ENCODE results near the gene PSMA5. TPM values are rescaled to one million over a fixed set of nuclear protein-coding genes. Genes with fewer than 3 reads are reported as not detected.

PSMA5 gene
- total RNA-seq, 1 experiment from 2014 or later = 82.3 TPM

DNA sequence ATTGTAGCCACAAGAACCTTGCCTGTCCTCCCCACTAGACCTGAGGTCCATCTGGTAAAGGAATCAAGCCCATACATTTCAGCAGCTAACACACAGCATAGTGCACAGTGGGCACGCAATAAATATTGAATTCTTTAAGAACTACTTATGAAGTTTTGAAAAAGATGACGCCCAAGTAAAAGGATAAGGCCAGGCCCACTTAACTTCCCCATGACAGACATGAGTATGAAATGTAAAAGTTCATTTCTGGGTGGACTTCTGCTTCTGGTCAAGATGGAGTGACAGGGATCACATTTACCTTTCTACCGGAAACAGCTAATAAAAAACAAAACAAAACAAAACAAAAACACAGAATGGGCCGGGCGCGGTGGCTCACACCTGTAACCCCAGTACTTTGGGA, 54.0 kb downstream of the PSMA5 start:
- 0 out of 2 replicates have a peak, but pooled peaks cover 3% of the 10 kb centered on the region for H3K9me3 ChIP-seq (replicated peaks)
- DNase-seq = no peak
- no peak overlapping the region for H3K4me3 ChIP-seq
- H3K4me1 ChIP-seq = peaks cover 23% of the 10 kb centered on the region
- H3K27me3 ChIP-seq = no peaks in the 10 kb centered on the region
- no peaks in the 10 kb centered on the region; the same call in 1 of the 2 replicates for H3K36me3 ChIP-seq
- H3K27ac ChIP-seq = no peak overlapping the region

DNA sequence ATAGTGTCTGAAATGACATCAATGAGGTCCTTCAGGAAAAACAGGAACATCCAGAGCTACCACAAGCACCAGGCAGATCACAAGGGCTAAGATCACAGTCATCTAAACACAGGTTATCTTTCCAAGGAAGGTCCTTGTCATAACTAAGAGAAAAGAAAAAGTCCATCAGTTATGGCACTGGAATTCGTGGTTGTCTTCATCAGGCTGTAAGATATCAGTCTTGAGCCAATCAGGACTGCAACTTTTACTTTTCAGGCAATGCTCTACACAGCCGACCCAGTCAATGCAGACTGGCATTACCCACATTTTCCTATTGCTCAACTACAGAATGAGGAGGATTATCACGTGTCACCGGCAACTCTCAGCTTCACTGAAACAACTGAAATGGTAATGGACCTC, 54.9 kb downstream of the PSMA5 start:
- Histone ChIP-seq H3K9me3 (replicated peaks) (0 out of 2 replicates have a peak, but pooled peaks cover 3% of the 10 kb centered on the region), H3K4me1 (peaks cover 23% of the 10 kb centered on the region), H3K27me3 (no peaks in the 10 kb centered on the region), H3K27ac (peak overlapping the region; percentile 13; the same call in 1 of the 2 replicates), H3K36me3 (no peaks in the 10 kb centered on the region; the same call in 1 of the 2 replicates), H3K4me3 (no peak overlapping the region)
- DNase-seq = no peak

DNA sequence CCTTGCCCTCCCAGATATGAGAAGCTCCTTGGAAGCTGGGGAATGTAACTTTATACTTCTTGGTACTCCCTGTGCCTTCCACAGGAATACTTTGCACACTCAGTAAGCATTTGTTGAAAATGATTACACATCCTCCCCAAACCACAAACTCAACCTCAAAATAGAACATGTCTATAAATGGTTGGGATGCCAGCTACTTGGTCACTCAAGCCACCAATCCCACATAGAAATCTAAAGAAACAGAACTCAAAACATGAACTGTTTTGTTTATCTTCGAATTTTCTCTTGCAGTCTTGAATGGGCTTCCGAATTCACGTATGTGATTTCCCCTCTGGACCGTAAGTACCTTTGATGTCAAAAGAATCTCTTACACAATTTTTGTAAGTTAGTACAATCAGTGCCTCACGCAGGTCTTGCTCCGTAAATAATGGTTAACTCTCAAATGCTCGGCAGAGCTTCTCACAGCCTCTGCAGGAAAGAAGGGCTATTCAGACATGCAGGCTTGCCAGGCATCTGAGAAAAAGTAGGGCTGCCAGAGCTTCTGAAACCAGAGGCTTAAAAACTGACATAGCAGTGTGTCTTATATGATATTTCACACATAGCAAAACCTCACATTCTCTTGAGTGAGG, 55.4 kb downstream of the PSMA5 start:
- DNase-seq = peak in 1 of 2 experiments; percentile 53
- Histone ChIP-seq H3K4me3 (no peak overlapping the region), H3K36me3 (peaks cover 2% of the 10 kb centered on the region; the same call in 1 of the 2 replicates), H3K4me1 (peaks cover 23% of the 10 kb centered on the region), H3K9me3 (replicated peaks) (0 out of 2 replicates have a peak, but pooled peaks cover 3% of the 10 kb centered on the region), H3K27ac (peak overlapping the region; percentile 13; the same call in 1 of the 2 replicates), H3K27me3 (no peaks in the 10 kb centered on the region)

DNA sequence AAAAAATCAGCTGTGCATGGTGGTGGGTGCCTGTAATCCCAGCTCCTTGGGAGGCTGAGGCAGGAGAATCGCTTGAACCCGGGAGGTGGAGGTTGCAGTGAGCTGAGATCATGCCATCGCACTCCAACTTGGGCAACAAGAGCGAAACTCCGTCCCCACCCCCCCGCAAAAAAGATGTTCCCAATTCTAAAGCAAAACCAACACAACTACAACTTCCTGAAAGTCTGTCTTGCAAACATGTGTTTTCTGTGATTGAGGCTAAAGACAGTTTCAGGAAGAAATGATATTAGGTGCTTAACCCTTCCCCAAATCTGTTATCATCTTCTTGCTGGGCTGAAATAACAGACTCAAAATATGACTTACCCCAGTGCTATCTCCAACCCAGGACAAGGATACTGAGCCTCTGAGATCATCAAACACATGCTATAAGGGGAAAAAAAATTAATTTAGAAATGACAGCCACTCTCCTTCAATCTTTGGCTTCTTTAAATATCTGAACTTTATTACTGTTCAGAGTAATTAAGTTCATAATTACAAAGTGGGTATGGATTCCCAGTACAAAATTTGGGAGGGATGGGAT, 57.0 kb downstream of the PSMA5 start:
- H3K4me1 ChIP-seq = peaks cover 23% of the 10 kb centered on the region
- H3K9me3 ChIP-seq (replicated peaks) = no peaks in the 10 kb centered on the region
- DNase-seq = no peak
- H3K4me3 ChIP-seq = no peak overlapping the region
- no peak overlapping the region for H3K27ac ChIP-seq
- peaks cover 2% of the 10 kb centered on the region; the same call in 1 of the 2 replicates for H3K36me3 ChIP-seq
- no peaks in the 10 kb centered on the region for H3K27me3 ChIP-seq

DNA sequence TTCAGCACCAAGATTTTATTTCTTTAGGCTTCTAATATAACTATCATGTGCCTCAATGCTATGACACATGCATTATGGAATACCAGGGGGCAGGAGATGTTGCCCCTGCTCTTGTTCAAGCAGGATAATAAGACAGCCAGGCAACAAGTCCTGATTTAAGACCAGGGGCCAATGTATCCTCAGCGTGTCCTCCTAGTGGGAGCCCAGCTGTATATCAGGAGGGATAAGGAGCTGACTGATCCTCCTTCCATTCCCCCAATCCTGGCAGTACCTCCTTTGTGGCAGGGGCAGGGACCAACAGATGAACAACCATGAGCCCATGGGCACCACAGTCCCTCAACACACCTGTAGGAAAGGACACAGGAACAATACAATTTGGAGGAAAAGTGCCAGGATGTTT, 57.8 kb downstream of the PSMA5 start:
- DNase-seq = no peak

DNA sequence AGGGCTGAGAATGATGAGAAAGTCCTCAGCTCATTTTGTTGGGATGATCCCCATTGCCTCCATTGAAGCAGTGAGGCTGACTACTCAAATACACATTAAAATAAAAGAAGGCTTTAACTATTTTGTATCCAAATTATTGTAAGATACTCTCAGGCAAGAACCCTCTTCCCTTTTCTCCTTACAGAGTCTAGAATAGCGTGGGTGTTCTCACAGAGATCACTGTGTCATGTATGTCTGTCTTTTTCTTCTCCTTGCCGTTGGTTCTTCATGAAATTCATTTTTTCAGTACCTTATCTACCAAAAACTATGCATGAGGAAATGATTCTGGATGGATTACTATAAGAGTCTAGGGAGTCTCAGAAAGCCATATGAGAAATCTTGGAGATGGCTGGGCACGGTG, 58.6 kb downstream of the PSMA5 start:
- Histone ChIP-seq H3K4me1 (peaks cover 23% of the 10 kb centered on the region), H3K27me3 (no peaks in the 10 kb centered on the region), H3K27ac (no peak overlapping the region), H3K9me3 (replicated peaks) (no peaks in the 10 kb centered on the region), H3K36me3 (peaks cover 2% of the 10 kb centered on the region; the same call in 1 of the 2 replicates), H3K4me3 (no peak overlapping the region)
- no peak for DNase-seq

More for the DNA sequence above, 57.8 kb downstream of the PSMA5 start:
- Histone ChIP-seq H3K9me3 (replicated peaks) (no peaks in the 10 kb centered on the region), H3K36me3 (peaks cover 2% of the 10 kb centered on the region; the same call in 1 of the 2 replicates), H3K4me3 (no peak overlapping the region), H3K27ac (no peak overlapping the region), H3K4me1 (peaks cover 23% of the 10 kb centered on the region), H3K27me3 (no peaks in the 10 kb centered on the region)

DNA sequence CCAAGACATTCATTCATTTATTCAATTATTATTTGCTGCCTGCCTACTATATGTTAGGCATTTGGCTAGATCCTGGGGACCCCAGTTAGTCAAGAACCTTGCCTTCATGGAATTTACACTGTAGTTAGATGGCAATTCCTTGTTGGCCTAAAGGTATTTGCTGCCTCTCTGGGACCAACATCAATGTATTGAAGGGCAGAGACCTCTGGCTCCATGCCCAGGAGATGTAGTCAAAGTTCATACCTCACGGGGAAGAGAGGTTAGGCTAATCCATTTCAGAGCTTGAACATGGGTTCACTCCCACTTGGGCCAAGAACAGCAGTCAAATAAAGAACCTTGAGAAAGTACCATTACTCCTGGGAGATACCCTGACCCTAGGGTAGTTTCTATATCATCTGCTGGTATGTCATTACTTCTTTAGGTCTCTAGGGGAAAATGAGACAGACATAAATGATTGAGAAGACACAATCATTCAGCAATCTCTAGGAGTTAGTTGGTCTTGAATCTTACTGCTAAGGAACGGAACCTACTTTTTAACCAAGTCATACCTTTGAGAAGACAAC, 60.5 kb downstream of the PSMA5 start:
- Histone ChIP-seq H3K4me3 (no peak overlapping the region), H3K9me3 (replicated peaks) (no peaks in the 10 kb centered on the region), H3K27me3 (no peaks in the 10 kb centered on the region), H3K36me3 (peaks cover 2% of the 10 kb centered on the region; the same call in 1 of the 2 replicates), H3K4me1 (peaks cover 15% of the 10 kb centered on the region), H3K27ac (no peak overlapping the region)
- DNase-seq = no peak

DNA sequence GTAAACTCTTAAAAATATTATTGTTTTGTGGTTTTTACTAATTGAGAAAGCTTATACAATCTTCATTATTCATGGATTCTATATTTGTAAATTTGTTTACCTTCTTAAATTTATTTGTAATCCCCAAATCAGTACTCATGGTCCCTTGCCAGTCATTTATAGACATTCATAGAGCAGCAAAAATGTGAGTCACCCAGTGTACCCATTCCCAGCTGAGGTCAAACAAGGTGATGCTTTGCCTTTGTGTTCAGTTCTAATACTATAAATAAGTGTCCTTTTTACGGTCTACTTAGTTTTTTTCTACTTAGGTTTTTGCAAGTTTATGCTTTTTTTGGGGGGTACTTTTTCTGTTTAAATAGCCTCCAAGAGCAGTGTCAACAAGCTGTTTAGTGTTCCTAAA, 64.6 kb downstream of the PSMA5 start:
- no peak overlapping the region for H3K27ac ChIP-seq
- 0 out of 2 replicates have a peak, but pooled peaks cover 4% of the 10 kb centered on the region for H3K4me1 ChIP-seq
- DNase-seq = no peak
- peaks cover 2% of the 10 kb centered on the region; the same call in 1 of the 2 replicates for H3K36me3 ChIP-seq
- no peaks in the 10 kb centered on the region for H3K9me3 ChIP-seq (replicated peaks)
- no peak overlapping the region for H3K4me3 ChIP-seq
- H3K27me3 ChIP-seq = no peaks in the 10 kb centered on the region

DNA sequence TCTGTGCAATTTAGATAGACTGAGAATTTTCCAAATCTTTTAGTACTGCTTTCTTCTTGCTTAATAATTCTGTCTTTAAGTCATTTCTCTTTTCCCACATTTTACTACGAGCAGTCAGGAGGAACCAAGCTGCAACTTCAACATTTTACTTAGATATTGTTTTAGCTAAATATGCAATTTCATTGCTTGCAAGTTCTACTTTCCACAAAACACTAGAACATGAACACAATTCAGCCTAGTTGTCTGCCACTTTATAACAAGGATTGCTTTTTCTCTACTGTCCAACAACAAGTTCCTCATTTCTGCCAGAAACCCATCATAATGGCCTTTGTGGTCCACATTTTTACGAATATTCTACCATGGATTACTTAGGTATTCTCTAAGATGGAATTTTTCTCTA, 65.2 kb downstream of the PSMA5 start:
- no peak for DNase-seq
- H3K4me3 ChIP-seq = no peak overlapping the region
- no peak overlapping the region for H3K27ac ChIP-seq
- H3K9me3 ChIP-seq (replicated peaks) = no peaks in the 10 kb centered on the region
- H3K4me1 ChIP-seq = 0 out of 2 replicates have a peak, but pooled peaks cover 4% of the 10 kb centered on the region
- H3K27me3 ChIP-seq = no peaks in the 10 kb centered on the region
- H3K36me3 ChIP-seq = peaks cover 1% of the 10 kb centered on the region; the same call in 1 of the 2 replicates

DNA sequence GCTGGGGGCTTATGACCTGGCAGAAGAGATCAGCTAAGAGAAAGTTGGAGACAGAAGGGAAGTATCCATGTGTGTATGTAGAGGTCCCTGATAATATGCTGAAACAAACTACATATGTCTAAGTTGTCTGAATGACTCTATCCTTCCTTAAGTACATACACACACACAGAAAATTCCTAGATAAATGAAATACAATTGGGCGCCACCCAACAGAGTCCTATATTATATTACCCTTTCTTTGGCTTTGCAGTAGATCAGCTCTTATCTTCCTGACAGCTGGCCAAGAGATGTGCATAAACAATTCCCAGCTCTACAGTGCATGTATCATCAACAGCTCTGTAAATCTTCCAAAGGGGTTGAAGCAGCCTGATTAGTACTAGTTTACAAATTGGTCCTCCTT, 68.6 kb downstream of the PSMA5 start:
- DNase-seq = no peak
- H3K4me3 ChIP-seq = no peak overlapping the region
- no peak overlapping the region for H3K27ac ChIP-seq

DNA sequence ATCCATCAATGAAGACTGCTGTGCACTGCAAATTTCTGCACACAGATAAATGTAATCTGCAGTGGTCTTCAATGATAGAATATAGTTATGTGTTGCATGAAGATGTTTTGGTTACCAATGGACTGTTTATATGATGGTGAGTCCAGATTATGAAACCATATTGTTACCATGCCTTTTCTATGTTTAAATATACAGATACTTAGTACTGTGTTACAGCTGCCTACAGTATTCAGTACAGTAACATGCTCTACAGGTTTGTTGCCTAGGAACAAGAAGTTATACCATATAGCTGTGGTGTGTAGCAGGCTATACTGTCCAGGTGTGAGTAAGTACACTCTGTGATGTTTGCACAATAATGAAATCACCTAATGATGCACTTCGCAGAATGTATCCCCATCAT, 69.3 kb downstream of the PSMA5 start:
- Histone ChIP-seq H3K4me3 (no peak overlapping the region), H3K27me3 (no peaks in the 10 kb centered on the region), H3K27ac (no peak overlapping the region), H3K9me3 (replicated peaks) (no peaks in the 10 kb centered on the region), H3K4me1 (0 out of 2 replicates have a peak, but pooled peaks cover 4% of the 10 kb centered on the region), H3K36me3 (no peaks in the 10 kb centered on the region)
- DNase-seq = no peak

More for the DNA sequence above, 68.6 kb downstream of the PSMA5 start:
- Histone ChIP-seq H3K9me3 (replicated peaks) (no peaks in the 10 kb centered on the region), H3K36me3 (no peaks in the 10 kb centered on the region), H3K4me1 (0 out of 2 replicates have a peak, but pooled peaks cover 4% of the 10 kb centered on the region), H3K27me3 (no peaks in the 10 kb centered on the region)

DNA sequence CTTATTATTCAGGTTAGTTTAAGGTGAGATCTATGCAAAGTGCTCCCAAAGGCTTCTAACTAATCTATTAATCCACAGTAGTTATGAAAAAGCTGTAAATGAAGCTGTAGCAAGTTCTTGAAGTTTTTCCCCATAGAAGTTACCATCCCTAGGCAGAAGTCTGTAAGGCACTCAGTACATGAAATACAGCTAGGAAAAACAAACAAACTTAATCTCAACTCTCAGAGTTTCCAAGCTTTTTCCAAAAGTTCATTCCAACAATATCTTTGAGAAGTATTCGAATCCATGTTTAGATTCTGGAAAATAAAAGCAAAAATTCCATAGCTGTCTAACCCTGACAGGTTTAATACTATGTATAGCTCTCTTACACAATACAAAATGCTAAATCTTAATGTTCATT, 69.7 kb downstream of the PSMA5 start:
- H3K36me3 ChIP-seq = no peaks in the 10 kb centered on the region
- 0 out of 2 replicates have a peak, but pooled peaks cover under 1% of the 10 kb centered on the region for H3K4me1 ChIP-seq
- DNase-seq = no peak

DNA sequence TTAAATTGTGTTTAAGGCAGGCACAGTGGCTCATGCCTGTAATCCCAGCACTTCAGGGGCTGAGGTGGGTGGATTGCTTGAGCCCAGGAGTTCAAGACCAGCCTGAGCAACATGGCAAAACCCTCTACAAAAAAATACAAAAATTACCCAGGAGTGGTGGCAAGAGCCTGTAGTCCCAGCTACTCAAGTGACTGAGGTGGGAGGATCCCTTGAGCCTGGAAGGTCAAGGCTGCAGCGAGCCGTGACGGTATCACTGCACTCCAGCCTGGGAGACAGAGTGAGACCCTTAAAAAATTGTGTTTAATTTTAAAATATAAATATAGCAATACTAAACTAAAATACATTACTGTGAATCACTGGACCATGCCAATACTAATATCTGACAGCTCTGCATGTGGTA, 71.3 kb downstream of the PSMA5 start:
- no peak for DNase-seq
- H3K36me3 ChIP-seq = peaks cover 4% of the 10 kb centered on the region; the same call in 1 of the 2 replicates

More for the DNA sequence above, 69.7 kb downstream of the PSMA5 start:
- H3K27ac ChIP-seq = no peak overlapping the region
- H3K4me3 ChIP-seq = no peak overlapping the region
- no peaks in the 10 kb centered on the region for H3K27me3 ChIP-seq
- H3K9me3 ChIP-seq (replicated peaks) = no peaks in the 10 kb centered on the region

DNA sequence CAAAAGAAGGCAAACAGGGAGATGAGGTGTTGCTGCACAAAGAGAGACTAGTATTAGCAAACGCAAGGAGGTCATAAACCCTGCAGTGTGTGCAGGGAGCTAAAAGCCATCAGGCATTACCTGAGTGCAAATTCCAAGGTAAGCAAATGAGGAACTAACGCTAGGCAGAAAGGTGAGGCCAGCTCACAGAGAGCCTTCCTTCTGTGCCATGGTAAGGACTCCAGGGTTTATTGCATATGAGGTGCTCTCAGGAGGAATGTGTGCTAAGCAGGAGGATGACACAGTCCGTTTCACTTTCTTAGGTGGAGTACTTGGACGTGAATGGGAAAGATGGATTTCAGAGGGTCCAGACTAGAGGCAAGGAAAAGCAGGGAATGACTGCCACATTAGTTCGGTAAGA, 74.8 kb downstream of the PSMA5 start:
- H3K27ac ChIP-seq = no peak overlapping the region
- H3K27me3 ChIP-seq = no peaks in the 10 kb centered on the region
- no peaks in the 10 kb centered on the region for H3K4me1 ChIP-seq
- no peak overlapping the region for H3K4me3 ChIP-seq
- H3K36me3 ChIP-seq = peaks cover 15% of the 10 kb centered on the region
- no peaks in the 10 kb centered on the region for H3K9me3 ChIP-seq (replicated peaks)
- DNase-seq = no peak

More for the DNA sequence above, 71.3 kb downstream of the PSMA5 start:
- Histone ChIP-seq H3K27ac (no peak overlapping the region), H3K27me3 (no peaks in the 10 kb centered on the region), H3K4me1 (no peaks in the 10 kb centered on the region), H3K4me3 (no peak overlapping the region), H3K9me3 (replicated peaks) (no peaks in the 10 kb centered on the region)

DNA sequence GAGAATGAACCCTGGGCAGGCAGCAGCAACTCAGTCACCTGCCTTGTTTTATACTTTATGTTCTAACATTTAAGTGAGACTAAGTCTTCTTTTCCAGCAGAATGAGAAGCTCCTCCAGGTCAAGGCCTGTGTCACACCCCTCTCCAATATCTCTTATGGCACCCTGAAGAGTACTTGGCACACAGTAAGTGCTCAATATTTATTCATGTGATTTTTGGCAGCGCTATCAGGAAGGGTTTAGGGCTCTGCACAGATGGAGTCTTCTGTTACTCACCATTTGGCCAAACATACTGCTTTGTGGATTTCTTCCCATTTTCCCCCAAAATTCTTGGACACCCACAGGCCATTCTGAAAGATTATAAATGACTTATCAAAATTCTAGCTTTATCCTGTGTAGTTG, 75.6 kb downstream of the PSMA5 start:
- no peaks in the 10 kb centered on the region for H3K4me1 ChIP-seq
- H3K27me3 ChIP-seq = no peaks in the 10 kb centered on the region
- no peak for DNase-seq
- H3K36me3 ChIP-seq = peaks cover 15% of the 10 kb centered on the region
- no peaks in the 10 kb centered on the region for H3K9me3 ChIP-seq (replicated peaks)
- no peak overlapping the region for H3K4me3 ChIP-seq
- H3K27ac ChIP-seq = no peak overlapping the region
